ENCODE measurements around the gene COL7A1. TPM values are rescaled to one million over a fixed set of nuclear protein-coding genes. Genes with fewer than 3 reads are reported as not detected.

COL7A1 gene
- total RNA-seq, 1 donor from 2014 or later = 337 TPM

DNA sequence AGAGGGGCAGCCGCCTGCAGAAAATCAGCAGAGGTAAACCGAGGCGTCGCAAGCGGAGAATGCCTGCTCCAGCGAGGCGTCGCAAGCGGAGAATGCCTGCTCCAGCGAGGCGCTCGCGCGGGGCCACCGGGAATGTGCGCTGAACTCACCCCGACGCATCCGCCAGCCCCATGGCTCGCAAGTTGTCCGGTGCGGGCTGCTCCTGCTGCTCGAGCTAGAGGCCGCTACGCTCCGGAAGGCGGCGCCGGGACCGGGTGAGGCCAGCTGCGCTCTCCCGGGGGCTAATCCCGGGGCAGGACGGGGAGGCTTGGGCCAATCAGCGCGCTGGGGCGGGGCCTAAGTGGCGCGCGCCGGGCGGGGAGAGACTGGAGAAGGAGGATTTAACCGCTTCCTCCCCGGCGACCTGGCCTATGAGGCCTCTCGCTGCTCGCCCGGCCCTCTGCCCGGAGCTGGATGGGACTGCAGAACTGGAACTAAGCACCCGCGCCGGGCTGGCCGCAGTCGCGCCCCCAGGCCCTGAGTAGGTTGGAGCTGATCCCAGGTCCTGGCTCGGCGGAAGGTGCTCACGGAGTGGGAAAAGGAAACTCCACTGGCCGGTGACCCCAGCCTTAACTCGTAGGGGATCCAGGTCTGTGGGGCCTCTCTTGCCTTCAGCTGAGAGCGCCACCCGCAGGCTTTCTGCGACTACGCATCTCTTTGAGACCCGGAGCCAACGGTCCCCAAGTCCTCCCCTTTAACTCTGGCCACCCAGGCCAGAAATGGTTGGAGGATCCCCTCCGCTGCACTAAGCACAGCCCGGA is 40.3 kb upstream of the COL7A1 start, which contains the start of gene SLC26A6:
Gene SLC26A6 (minus strand): TSS at position 240 of the 800 bp plus-strand sequence. CDS start 68 bp downstream, at position 172.
- Histone ChIP-seq H3K36me3 (ENCODE audit: control insufficient read depth, insufficient read depth, low read length) (peaks cover 1% of the 10 kb centered on the region), H3K4me3 (ENCODE audit: low read depth, low read length) (peak within 1 kb of the TSS; percentile 80), H3K27me3 (ENCODE audit: control insufficient read depth, insufficient read depth, low read length) (no peaks in the 10 kb centered on the region)
- DNase-seq (ENCODE audit: low read depth) = peak; percentile 81
- TF ChIP-seq, protein P1, sequence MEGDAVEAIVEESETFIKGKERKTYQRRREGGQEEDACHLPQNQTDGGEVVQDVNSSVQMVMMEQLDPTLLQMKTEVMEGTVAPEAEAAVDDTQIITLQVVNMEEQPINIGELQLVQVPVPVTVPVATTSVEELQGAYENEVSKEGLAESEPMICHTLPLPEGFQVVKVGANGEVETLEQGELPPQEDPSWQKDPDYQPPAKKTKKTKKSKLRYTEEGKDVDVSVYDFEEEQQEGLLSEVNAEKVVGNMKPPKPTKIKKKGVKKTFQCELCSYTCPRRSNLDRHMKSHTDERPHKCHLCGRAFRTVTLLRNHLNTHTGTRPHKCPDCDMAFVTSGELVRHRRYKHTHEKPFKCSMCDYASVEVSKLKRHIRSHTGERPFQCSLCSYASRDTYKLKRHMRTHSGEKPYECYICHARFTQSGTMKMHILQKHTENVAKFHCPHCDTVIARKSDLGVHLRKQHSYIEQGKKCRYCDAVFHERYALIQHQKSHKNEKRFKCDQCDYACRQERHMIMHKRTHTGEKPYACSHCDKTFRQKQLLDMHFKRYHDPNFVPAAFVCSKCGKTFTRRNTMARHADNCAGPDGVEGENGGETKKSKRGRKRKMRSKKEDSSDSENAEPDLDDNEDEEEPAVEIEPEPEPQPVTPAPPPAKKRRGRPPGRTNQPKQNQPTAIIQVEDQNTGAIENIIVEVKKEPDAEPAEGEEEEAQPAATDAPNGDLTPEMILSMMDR (IDR thresholded peaks at IDR 0.05; ENCODE audit: insufficient read depth, low read length, poor library complexity, severe bottlenecking) = peak; percentile 79

DNA sequence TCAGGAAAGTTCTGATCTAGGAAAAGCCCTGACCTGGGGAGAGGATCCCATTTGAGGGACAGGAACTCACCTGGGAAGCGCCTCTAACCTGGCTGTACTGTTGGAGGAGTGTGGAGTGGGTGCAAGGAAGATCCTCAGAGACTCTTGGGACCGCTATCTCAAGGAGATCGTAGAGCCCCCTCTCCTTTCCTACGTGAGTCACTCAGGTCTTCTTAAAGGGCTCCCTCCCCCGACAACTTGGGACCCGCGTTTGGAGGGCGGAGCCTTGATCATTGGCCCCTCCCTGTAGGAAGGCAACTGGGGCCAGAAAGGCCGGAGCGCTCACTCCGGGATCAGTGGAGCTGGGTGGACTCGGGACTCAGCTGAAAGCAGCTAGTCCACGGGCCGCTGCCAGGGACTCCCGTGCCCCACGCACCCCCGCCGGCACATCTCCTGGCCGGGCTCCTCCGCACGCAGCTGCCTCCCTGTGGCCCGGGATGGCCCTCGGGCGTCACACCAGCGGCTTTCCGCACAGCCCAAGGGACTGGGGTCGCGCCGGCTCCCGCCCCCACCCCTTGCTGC is 39.6 kb upstream of the COL7A1 start:
- H3K36me3 ChIP-seq (ENCODE audit: control insufficient read depth, insufficient read depth, low read length) = peaks cover 4% of the 10 kb centered on the region
- TF ChIP-seq, protein P1 (IDR thresholded peaks at IDR 0.05; ENCODE audit: insufficient read depth, low read length, poor library complexity, severe bottlenecking) = no peak
- H3K4me3 ChIP-seq (ENCODE audit: low read depth, low read length) = peak overlapping the region; percentile 80
- DNase-seq (ENCODE audit: low read depth) = no peak
- no peaks in the 10 kb centered on the region for H3K27me3 ChIP-seq (ENCODE audit: control insufficient read depth, insufficient read depth, low read length)

DNA sequence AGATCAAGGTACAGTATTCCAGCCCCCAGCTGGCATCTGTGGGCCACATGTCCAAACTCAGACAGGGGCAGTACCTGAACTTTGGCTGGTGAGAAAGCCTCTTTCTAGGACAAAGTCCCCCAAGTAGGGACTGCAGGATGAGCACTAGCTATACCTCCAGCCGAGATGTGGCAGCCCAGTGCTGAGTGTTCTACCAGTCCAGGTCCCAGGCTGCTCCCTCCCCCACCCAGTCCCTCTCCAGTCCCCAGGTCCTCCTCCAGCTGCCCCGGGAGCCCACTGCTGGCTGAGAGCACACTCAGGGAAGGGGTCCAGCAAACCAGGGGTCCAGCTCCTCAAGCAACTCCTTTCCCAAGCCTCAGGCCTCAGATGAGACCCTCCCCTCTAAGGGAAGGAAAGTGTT is 38.6 kb upstream of the COL7A1 start:
- no peak overlapping the region for H3K4me3 ChIP-seq (ENCODE audit: low read depth, low read length)
- DNase-seq (ENCODE audit: low read depth) = no peak
- peaks cover 4% of the 10 kb centered on the region for H3K36me3 ChIP-seq (ENCODE audit: control insufficient read depth, insufficient read depth, low read length)
- TF ChIP-seq, protein P1 (IDR thresholded peaks at IDR 0.05; ENCODE audit: insufficient read depth, low read length, poor library complexity, severe bottlenecking) = no peak
- no peaks in the 10 kb centered on the region for H3K27me3 ChIP-seq (ENCODE audit: control insufficient read depth, insufficient read depth, low read length)

DNA sequence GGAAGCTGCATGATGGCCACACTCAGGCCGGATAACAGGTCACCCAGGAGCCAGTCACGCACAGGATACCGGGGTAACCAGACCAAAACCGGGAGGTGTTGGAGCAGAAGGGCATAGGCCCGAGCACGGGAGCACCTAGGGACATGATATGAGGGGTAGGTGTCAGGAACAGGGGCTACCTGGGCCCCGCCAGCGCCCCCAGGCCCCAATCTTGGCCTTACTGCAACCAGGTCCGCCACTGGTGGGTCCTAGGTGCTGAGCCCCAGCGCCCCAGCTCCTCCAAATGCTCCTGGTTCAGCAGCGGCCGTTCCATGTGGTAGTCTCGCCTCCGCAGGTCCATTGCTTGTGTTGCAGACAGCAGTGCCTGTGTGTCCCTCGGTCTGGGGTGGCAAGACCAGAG is 38.1 kb upstream of the COL7A1 start:
- no peak for DNase-seq (ENCODE audit: low read depth)
- Histone ChIP-seq H3K27me3 (ENCODE audit: control insufficient read depth, insufficient read depth, low read length) (no peaks in the 10 kb centered on the region), H3K36me3 (ENCODE audit: control insufficient read depth, insufficient read depth, low read length) (peaks cover 4% of the 10 kb centered on the region), H3K4me3 (ENCODE audit: low read depth, low read length) (no peak overlapping the region)
- TF ChIP-seq, protein P1 (IDR thresholded peaks at IDR 0.05; ENCODE audit: insufficient read depth, low read length, poor library complexity, severe bottlenecking) = no peak

DNA sequence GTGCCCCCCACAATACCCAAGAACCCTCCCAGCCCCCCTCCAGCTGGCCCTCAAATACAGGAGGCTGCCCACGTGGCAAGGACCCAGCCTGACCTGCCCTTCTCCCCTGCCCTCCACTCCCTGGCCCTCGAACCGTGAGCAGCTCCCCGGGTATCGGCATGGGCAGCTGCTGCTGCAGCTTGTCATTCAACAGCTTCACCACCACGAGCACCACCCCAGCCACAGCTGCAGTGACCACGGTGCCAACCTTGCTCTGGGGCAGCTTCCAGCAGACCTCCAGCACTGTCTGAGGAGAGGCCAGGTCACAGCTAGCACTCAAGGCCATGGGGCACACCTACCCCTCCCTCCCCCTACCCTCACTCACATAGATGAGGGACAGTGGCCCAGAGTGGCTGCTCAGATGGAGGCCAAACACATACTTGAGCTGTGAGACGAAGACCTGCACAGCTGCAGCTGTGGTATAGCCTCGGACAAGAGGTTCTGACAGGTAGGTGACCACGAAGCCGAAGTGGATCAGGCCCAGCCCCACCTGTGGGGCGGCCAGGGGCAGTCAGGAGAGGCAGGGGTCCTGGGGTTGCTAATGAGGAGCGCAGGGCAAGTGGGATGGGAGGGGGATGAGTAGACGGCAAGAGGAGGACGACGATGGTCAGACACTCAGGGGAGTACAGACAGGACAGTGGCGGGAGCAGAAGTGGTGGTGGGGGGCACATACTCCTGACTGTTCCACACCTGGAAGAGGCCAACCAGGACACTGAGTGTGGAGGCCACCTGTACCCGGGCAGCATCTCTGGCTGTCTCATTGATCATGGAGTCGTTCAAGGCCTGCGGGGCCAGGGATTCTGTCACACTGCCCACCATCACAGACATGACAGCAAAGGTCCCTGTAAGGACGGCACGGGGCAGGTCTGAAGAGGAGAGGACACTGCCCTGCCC is 36.7 kb upstream of the COL7A1 start:
- DNase-seq (ENCODE audit: low read depth) = no peak
- no peaks in the 10 kb centered on the region for H3K27me3 ChIP-seq (ENCODE audit: control insufficient read depth, insufficient read depth, low read length)
- TF ChIP-seq, protein P1 (IDR thresholded peaks at IDR 0.05; ENCODE audit: insufficient read depth, low read length, poor library complexity, severe bottlenecking) = no peak
- no peak overlapping the region for H3K4me3 ChIP-seq (ENCODE audit: low read depth, low read length)
- H3K36me3 ChIP-seq (ENCODE audit: control insufficient read depth, insufficient read depth, low read length) = peaks cover 6% of the 10 kb centered on the region
